Duodenal mucosa (tissue), 2 donors: ENCODE results near the gene SF3B6.
"Not testable (repeated sequence)": the region's sequence is repeated elsewhere in the genome, so short reads cannot be mapped to it uniquely, and the experiment has no call there.

Experiments
- H3K27ac ChIP-seq: one replicate; pipeline ENCODE4 v1.7.0; 2013; ENCODE audit warnings: low read depth, low read length
- H3K27me3 ChIP-seq, 2 donors: one replicate each; pipeline ENCODE4 v1.7.0; 2013; ENCODE audit warnings: low read length in 2 of 2, control low read depth in 1 of 2; ENCODE audit not compliant: insufficient read depth in 2 of 2, control insufficient read depth in 1 of 2
- H3K36me3 ChIP-seq, 2 donors: one replicate each; pipeline ENCODE4 v1.7.0; 2013; ENCODE audit warnings: low read length in 2 of 2, control low read depth in 1 of 2; ENCODE audit not compliant: insufficient read depth in 2 of 2, control insufficient read depth in 1 of 2
- H3K4me1 ChIP-seq, 2 donors: one replicate each; pipeline ENCODE4 v1.7.0; 2013; ENCODE audit warnings: low read length in 2 of 2, control low read depth in 1 of 2; ENCODE audit not compliant: insufficient read depth in 2 of 2, control insufficient read depth in 1 of 2
- H3K4me3 ChIP-seq, 2 donors: one replicate each; pipeline ENCODE4 v1.7.0; 2013; ENCODE audit warnings: low read length in 2 of 2, low read depth in 1 of 2
- H3K9ac ChIP-seq, 2 donors: one replicate each; pipeline ENCODE4 v1.7.0; 2013; ENCODE audit warnings: low read length in 2 of 2, low read depth in 1 of 2
- H3K9me3 ChIP-seq, 2 donors: one replicate each; pipeline ENCODE4 v1.7.0; 2013; ENCODE audit warnings: low read length in 2 of 2, control low read depth in 1 of 2; ENCODE audit not compliant: control insufficient read depth in 1 of 2

Gene SF3B6

DNA sequence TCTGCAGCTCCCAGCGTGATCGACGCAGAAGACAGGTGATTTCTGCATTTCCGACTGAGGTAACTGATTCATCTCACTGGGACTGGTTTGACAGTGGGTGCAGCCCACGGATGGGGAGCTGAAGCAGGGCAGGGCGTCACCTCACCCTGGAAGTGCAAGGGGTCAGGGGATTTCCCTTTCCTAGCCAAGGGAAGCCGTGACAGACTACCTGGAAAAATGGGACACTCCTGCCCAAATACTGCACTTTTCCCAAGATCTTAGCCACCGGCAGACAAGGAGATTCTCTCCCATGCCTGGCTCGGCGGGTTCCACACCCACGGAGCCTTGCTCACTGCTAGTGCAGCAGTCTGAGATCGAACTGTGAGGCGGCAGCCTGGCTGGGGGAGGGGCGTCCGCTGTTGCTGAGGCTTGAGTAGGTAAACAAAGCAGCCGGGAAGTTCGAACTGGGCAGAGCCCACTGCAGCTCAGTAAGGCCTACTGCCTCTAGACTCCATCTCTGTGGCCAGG is 19.1 kb upstream of the SF3B6 start:
- H3K27me3 ChIP-seq, H3K9ac ChIP-seq, H3K4me3 ChIP-seq, H3K36me3 ChIP-seq, H3K4me1 ChIP-seq, H3K27ac ChIP-seq, H3K9me3 ChIP-seq: not testable (repeated sequence)

DNA sequence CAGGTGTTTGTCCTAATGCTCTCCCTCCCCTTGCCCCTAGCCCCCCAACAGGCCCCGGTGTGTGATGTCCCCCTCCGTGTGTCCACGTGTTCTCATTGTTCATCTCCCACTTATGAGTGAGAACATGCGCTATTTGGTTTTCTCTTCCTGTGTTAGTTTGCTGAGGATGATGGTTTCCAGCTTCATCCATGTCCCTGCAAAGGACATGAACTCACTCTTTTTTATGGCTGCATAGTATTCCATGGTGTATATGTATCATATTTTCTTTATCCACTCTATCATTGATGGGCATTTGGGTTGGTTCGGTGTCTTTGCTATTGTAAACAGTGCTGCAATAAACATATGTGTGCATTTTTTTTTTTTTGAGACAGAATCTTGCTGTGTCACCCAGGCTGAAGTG is 17.1 kb upstream of the SF3B6 start:
- not testable (repeated sequence) for H3K9ac ChIP-seq, H3K36me3 ChIP-seq, H3K27ac ChIP-seq, H3K9me3 ChIP-seq, H3K27me3 ChIP-seq, H3K4me1 ChIP-seq, H3K4me3 ChIP-seq

DNA sequence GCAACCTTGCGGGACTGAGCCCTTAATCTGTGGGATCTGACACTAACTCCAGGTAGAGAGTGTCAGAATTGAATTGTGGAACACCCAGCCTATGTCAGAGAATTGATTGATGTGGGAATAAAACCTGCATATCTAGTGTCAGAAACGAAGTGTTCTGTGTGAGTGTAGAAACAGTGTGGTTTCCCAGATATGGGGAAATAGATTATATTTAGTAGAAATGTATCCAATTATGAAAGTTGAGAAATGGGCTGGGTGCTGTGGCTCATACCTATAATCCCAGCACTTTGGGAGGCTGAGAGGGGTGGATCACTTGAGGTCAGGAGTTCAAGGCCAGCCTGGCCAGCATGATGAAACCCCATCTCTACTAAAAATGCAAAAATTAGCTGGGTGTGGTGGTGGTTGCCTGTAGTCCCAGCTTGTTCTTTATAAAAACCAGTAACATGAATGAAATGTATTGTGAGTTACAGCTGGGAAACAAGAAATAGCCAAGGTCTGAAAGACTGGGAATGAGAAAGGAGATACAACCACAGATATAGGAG is 12.8 kb upstream of the SF3B6 start:
- no peak overlapping the region for H3K9ac ChIP-seq
- H3K9me3 ChIP-seq = no peaks in the 10 kb centered on the region
- H3K36me3 ChIP-seq = peaks cover 0 to 4% of the 10 kb centered on the region in 2 donors
- peaks cover 0 to 8% of the 10 kb centered on the region in 2 donors for H3K4me1 ChIP-seq
- H3K4me3 ChIP-seq = no peak overlapping the region
- no peak overlapping the region for H3K27ac ChIP-seq
- no peaks in the 10 kb centered on the region for H3K27me3 ChIP-seq

DNA sequence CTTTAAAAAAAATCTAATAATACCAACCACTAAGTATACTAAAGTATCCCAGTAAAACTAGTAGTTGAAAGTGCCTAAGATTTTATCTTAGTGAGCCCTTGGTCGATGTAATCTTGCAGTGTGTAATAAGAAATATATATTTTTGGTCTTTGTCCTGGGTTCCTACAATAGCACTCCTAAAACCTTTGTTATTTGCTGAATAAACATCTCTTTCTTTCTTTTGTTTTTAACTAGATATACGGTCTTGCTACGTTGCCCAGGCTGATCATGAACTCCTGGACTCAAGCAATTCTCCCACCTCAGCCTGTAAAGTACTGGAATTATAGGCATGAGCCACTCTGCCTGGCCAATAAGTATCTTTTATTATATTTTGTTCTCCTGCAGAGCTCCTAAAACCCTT is 10.9 kb upstream of the SF3B6 start:
- Histone ChIP-seq H3K27me3 (no peaks in the 10 kb centered on the region), H3K9me3 (no peaks in the 10 kb centered on the region), H3K36me3 (peaks cover 4 to 13% of the 10 kb centered on the region in 2 donors), H3K9ac (no peak overlapping the region), H3K4me1 (peaks cover 16 to 19% of the 10 kb centered on the region in 2 donors), H3K27ac (no peak overlapping the region), H3K4me3 (no peak overlapping the region)

DNA sequence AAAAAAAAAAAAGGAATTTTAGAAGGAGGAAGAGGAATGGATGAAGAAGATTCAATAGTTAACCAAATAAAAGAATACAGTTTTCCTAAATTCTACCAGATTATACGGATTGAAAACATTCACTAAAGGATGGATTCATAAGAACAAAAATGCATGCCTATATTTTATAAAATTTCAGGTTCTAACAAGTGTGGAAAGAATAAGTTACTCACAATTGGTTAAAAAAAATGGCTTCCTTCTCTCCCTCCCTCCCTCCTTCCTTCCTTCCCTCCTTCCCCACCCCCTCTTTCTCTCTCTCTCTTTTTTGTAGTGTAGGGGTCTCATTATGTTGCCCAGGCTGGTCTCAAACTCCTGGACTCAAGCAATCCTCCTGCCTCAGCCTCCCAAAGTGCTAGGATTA is 10.1 kb upstream of the SF3B6 start:
- no peaks in the 10 kb centered on the region for H3K9me3 ChIP-seq
- H3K27me3 ChIP-seq = no peaks in the 10 kb centered on the region
- H3K4me3 ChIP-seq = no peak overlapping the region
- peaks cover 5 to 18% of the 10 kb centered on the region in 2 donors for H3K36me3 ChIP-seq
- H3K9ac ChIP-seq = no peak overlapping the region
- no peak overlapping the region for H3K27ac ChIP-seq
- peaks cover 17 to 19% of the 10 kb centered on the region in 2 donors for H3K4me1 ChIP-seq

DNA sequence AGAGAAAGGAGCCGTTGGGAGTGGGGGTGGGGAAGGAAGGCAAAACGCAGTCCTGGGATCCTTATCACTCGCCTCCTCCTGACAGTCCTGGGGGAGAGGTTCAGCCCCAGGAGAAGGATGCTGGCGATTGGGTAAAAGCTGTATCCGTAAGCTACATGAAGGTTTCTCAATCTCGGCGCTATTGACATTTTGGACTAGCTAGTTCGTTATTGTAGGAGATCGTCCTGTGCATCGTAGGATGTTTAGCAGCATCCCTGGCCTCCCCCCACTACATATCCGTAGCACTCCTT is 9.0 kb upstream of the SF3B6 start:
- Histone ChIP-seq H3K4me1 (peaks cover 17 to 19% of the 10 kb centered on the region in 2 donors), H3K9me3 (no peaks in the 10 kb centered on the region), H3K4me3 (peak overlapping the region; percentile 77 to 88), H3K27ac (peak overlapping the region; percentile 90), H3K27me3 (no peaks in the 10 kb centered on the region), H3K9ac (peak overlapping the region; percentile 89 to 99), H3K36me3 (peaks cover 8 to 26% of the 10 kb centered on the region in 2 donors)

DNA sequence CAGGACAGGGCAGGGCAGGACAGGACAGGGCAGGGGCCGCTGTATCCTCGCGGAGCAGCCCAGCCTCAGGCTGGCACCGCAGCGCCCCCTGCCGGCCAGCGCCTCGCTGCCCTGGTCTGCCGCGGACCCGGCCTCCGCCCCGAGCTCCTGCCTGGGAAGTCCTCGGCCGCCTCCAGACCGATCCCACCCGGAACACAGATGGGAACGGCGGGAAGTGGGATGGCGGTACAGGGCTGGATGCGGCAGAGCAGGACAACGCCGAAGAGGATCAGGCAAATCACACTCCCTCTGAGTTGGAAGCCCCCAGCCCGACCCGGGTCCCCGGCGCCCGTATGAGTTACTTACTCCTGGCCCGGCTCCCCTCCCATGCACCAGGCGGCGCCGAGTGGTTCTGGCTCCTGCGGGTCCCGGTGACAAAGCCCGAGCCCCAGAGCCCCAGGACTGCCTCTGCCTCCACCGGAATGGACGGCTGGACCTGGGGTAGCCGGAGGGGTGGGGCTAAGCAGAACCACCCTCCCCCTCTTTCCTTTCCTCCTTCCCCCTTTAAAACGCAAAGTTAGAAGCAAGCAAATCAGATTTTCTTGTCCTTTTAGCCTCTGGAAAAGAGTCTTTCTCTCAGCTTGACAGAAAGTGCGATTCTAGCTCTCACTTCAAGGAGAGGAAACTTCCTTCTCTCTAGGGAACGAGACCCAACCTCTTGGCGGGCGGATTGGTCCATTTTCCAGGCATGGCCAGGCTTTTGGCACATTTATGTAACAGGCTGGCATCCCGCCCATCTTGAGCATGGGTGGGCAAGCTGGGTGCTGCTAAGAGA is 8.5 kb upstream of the SF3B6 start, which contains the start of gene TP53I3:
Gene TP53I3, minus strand, starts transcription at position 449 of the 814 bp plus-strand sequence. CDS start 508 bp downstream, outside the sequence.
- Histone ChIP-seq H3K27ac (peak within 1 kb of the TSS; percentile 90), H3K9ac (peak within 1 kb of the TSS; percentile 89 to 99), H3K4me1 (peaks cover 17 to 19% of the 10 kb centered on the region in 2 donors), H3K36me3 (peaks cover 11 to 28% of the 10 kb centered on the region in 2 donors), H3K4me3 (peak within 1 kb of the TSS; percentile 77 to 88), H3K9me3 (no peaks in the 10 kb centered on the region), H3K27me3 (no peaks in the 10 kb centered on the region)

DNA sequence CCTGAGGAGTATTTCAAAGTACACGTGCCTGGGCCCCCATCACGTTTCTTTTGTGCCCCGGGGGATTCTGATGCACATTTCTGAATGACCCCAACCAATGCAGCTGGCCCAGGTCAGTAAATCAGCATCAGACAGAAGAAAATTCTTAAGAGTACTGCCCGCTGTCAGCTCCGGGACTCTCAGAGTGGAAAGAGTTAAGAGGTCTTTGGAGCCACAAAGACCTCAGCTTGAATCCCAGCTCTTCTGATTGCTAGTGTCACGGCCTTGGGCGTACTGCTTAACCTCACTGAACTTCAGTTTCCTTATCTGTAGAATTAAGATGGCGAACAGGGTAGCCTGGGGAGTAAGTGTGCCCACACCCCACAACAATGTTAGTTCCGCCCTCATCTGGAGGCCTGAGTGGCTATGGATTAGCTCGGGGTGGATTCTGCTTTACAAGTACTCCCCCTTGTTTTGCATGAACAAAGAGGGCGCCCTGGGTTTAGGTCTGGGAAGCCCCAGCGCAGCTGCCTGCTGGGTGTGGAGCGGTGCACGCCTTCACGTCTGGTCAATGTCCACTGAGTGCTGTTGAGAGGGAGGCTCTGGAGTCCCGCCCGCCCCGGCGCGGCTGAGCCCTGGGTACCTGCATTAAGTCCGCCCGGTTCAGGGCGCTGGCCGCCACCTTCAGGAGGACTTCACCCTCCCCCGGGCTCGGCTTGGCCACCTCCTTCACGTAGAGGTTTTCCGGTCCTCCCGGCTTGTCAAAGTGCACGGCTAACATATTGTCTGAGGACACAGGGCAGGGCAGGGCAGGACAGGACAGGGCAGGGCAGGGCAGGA is 7.7 kb upstream of the SF3B6 start:
- H3K4me1 ChIP-seq = peaks cover 17 to 19% of the 10 kb centered on the region in 2 donors
- peak overlapping the region; percentile 90 for H3K27ac ChIP-seq
- no peaks in the 10 kb centered on the region for H3K9me3 ChIP-seq
- H3K27me3 ChIP-seq = no peaks in the 10 kb centered on the region
- peak overlapping the region; percentile 36 to 89 for H3K9ac ChIP-seq
- H3K36me3 ChIP-seq = peaks cover 12 to 32% of the 10 kb centered on the region in 2 donors
- H3K4me3 ChIP-seq = peak overlapping the region; percentile 77 to 88

DNA sequence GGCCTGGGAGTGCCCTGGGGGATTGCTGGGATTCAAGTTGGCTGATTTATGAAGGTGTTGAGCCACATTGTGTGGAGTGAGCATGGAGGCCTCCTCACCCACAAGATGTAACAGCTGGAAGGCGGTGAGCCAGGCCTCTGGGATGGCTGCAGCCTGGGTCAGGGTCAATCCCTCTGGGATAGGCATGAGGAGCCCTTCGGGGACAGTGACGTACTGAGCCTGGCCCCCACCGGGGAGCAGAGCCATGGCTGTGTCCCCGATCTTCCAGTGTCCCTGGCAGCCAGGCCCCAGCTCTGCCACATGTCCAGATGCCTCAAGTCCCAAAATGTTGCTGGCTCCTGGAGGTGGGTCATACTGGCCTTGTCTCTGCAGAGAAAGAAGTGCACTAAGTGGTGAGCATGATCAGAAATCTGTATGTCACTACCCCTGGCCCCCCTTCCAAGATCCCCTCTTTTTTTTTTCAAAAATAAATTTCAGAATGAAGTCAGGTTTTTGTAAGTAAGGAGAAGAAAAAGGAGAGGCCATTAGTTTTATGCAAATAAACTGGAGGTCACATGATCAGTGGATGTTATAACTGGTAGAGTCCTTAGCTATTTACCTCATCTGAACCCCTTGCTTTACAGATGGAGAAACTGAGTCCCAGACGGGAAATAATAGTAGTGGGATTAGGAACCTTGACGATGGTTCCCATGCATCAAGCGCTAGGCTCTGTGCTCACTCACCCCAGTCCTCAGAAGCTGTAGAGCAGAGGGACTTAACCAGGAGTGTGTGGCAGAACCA is 6.9 kb upstream of the SF3B6 start:
- H3K27ac ChIP-seq = peak overlapping the region; percentile 90
- no peaks in the 10 kb centered on the region for H3K27me3 ChIP-seq
- H3K4me1 ChIP-seq = peaks cover 19 to 20% of the 10 kb centered on the region in 2 donors
- no peaks in the 10 kb centered on the region for H3K9me3 ChIP-seq
- peaks cover 12 to 30% of the 10 kb centered on the region in 2 donors for H3K36me3 ChIP-seq
- H3K4me3 ChIP-seq = peak overlapping the region; percentile 77 to 88
- H3K9ac ChIP-seq = peak overlapping the region; percentile 36 to 89
